GM21526 (cell line): Measurements from ENCODE around the gene TUBGCP3.
A peak's percentile ranks its signal among the peaks of the same experiment; 100 is the strongest.
"Not testable (repeated sequence)": the region's sequence is repeated elsewhere in the genome, so short reads cannot be mapped to it uniquely, and the experiment has no call there.

ENCODE experiments used
- ATAC-seq: cut with Tn5 transposase; IDR thresholded peaks from one replicate; pipeline ENCODE4 v1.9.1; 2021; ENCODE audit warnings: moderate library complexity; ENCODE audit not compliant: unreplicated experiment, low FRiP score

TUBGCP3 gene, protein sequence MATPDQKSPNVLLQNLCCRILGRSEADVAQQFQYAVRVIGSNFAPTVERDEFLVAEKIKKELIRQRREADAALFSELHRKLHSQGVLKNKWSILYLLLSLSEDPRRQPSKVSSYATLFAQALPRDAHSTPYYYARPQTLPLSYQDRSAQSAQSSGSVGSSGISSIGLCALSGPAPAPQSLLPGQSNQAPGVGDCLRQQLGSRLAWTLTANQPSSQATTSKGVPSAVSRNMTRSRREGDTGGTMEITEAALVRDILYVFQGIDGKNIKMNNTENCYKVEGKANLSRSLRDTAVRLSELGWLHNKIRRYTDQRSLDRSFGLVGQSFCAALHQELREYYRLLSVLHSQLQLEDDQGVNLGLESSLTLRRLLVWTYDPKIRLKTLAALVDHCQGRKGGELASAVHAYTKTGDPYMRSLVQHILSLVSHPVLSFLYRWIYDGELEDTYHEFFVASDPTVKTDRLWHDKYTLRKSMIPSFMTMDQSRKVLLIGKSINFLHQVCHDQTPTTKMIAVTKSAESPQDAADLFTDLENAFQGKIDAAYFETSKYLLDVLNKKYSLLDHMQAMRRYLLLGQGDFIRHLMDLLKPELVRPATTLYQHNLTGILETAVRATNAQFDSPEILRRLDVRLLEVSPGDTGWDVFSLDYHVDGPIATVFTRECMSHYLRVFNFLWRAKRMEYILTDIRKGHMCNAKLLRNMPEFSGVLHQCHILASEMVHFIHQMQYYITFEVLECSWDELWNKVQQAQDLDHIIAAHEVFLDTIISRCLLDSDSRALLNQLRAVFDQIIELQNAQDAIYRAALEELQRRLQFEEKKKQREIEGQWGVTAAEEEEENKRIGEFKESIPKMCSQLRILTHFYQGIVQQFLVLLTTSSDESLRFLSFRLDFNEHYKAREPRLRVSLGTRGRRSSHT

DNA sequence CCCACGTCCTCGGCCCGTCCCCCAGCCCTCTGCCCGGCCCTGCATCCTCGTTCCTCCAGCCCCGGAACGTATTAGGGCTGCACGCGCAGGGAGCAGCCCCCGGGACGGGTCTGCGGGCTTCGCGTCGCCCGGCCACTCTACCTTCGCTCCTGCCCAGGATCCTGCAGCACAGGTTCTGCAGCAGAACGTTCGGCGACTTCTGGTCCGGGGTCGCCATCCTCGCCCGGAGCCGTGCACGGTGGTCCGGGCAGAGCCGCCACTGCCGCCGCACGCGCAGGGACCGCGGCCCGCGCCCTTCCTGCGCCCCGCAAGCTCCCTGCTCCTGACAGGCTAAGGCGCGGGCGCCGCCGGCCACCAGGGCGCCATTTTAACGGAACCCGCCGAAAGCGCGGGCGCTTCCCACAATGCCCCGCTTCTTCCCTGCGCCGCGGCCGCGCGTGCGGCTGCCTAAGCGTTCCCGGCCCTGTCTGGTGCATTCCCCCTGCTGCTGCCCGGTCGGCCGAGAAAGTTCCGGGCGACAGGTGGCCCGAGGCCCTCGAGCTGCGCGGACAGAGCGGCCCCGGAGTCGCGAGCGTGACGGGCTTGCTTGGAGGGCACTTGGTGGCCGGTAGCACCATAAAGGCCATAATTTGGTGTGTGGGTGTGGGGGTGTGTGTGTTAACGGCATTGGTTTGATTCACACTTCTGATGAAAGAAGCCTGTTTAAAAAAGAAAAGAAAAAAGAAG, at the start of gene TUBGCP3:
TUBGCP3 (minus strand) TSS at position 390 of the 726 bp plus-strand sequence; CDS start at position 217, 173 bp downstream.
- peak; percentile 75 for ATAC-seq

- no peak for ATAC-seq
These were observed 49.3 kb upstream of the TUBGCP3 start for GRCh38 chr13:112637017-112637801.

DNA sequence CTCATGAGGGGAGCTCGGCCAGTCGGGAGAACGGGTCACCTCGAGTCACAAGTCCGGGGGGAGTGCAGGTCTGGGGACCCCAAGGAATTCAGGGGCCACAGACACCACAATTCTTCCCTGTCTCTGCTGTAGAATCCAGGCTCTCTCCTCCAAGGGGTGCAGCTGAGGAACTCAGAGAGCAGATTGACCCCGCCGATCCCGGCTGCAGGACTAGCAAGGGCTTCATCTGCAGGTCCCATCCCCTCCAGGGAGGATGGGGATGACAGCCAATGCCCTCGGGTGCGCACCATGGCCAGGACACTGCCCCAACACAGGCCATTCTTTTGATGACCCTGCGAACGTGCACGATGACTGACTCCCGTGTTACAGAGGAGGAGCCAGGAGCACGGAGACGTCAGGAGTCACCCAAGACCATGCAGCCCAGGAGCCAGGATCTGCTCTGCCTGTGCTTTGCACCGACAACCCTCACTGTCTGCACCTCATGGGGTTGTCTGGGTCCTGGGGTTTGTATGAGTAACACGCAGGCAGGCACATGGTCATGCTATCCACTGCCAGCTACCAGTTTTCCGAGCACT, 48.5 kb upstream of the TUBGCP3 start:
- ATAC-seq, result no peak

GRCh38 chr13:112635323-112635722, 47.4 kb upstream of the TUBGCP3 start:
- no peak for ATAC-seq

DNA sequence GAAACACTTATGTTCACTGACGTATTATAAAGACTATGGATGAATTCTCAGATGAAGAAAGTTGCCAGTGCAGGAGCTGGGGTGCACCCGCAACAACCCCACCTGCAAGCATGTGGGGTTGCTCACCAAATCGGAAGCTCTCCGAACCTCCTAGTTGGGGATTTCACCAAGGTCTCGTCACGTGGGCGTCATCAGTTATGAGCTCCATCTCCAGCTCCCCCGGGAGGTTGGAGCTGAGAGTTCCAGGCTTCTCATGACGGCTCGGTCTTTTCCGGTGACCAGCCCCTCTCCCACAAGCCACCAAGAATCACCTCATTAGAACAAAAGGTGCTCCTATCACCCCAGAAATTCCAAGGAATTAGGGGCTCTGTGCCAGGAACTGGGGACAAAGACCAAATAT, 46.1 kb upstream of the TUBGCP3 start:
- ATAC-seq, result no peak

- ATAC-seq, result not testable (repeated sequence)
These were observed 42.3 kb upstream of the TUBGCP3 start for GRCh38 chr13:112630226-112630625.

GRCh38 chr13:112629161-112629560, 41.2 kb upstream of the TUBGCP3 start:
- no peak for ATAC-seq

GRCh38 chr13:112627613-112628012, 39.7 kb upstream of the TUBGCP3 start:
- ATAC-seq, result not testable (repeated sequence)

DNA sequence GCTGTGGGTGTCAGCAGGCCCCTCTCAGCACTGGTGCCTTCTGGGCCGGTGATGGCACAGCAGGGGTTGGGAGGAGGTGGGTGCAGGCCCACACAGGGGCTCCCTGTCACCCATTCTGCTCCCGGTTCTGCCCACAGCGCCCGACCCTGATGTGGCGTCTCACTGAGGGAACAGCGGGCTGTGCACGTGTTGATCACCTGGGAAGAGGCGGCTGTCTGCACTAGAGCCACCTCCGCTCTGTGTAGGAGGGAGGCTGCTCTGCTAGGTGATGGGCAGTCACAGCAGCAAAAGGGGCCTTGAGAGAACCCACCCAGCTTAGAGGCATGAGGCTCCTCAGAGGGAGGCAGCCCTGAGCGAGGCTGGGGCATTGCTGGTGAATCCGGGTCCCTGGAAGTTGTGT, 39.2 kb upstream of the TUBGCP3 start:
- ATAC-seq, result no peak

GRCh38 chr13:112626761-112627160, 38.8 kb upstream of the TUBGCP3 start:
- no peak for ATAC-seq

GRCh38 chr13:112626124-112626523, 38.2 kb upstream of the TUBGCP3 start:
- no peak for ATAC-seq

DNA sequence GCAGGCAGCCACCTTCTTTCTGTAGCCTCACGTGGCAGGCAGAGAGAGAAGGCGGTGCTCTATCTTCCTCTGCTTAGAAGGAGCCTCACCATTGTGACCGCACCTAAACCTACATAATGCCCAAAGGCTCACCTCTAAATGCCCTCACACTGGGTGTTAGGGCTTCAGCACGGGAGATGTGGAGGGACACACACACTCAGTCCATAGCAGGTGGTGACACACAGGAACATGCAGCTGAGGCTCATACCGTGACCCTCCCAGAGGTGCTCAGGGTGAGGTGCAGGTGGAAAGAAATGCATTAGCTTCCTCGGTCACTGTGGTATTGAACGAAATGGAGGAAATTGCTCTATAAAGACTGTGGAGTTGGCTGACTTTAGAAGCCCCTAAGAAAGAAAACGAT, 37.7 kb upstream of the TUBGCP3 start:
- ATAC-seq, result no peak

DNA sequence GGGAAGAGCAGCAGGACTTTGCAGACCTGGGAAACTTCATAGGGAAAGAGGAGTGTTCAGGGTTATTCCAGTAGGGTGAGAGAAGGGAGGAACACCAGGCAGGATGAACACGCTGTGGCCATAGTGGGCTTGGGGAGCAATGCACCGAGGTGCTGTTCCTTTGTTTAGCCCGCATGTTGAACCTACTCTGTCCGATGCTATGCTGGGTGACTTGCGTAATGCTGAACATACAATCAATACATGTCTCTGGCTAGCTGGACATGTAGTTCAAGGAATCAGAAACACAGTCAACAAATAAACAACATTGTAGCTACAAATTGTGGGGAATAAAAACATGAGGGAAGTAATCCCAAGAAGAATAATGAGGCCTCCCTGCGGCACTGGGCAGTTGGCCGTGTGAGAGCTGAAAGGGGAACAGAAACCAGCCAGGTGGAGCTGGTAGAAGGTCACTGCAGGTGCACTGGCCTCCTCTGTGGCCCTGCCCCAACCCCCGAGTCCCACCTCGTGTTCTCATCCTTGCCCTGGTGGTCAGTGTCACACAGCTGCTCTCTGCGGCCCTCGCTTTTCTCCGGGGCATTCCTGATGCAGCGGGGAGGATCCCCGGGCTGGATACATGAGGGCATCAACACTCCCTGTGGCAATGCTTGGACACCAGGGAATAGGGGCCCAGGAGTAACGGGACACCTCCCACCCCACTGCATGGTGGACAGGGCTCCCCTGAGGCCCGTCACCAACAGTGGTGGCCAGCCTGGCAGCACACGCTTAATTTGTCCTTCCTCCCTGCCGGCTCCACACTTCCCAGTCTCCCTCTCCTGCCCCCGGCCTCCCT, 36.9 kb upstream of the TUBGCP3 start:
- no peak for ATAC-seq

GRCh38 chr13:112624040-112624439, 36.1 kb upstream of the TUBGCP3 start:
- no peak for ATAC-seq

DNA sequence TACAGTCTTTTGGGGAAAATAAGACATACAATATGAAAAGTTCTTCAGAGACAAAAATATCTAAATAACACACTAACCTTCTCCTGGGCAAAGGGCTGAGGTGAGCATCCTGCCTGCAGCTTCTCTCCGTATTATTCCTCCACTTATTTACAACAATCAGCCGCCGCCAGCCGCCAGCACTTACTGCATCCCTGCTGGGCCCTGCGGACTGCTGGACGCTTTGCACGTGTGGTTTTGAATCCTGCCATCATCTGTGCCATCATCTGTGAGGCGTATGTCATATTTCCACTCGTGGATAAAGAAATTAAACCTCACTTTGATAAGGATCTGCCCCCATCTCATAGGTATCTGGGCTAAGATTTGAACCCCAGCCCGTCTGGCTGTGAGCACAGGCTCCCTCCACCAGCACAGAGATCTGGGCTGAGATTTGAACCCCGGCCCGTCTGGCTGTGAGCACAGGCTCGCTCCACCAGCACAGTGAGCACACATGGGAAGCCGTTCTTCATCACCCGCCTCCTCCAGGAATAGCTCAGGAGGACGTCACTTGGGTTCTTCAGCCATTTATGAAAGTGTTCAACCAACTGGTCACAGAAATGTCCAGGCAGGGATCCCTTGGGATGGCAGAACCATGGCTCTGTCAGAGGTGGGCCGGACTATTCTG, 35.2 kb upstream of the TUBGCP3 start:
- no peak for ATAC-seq

DNA sequence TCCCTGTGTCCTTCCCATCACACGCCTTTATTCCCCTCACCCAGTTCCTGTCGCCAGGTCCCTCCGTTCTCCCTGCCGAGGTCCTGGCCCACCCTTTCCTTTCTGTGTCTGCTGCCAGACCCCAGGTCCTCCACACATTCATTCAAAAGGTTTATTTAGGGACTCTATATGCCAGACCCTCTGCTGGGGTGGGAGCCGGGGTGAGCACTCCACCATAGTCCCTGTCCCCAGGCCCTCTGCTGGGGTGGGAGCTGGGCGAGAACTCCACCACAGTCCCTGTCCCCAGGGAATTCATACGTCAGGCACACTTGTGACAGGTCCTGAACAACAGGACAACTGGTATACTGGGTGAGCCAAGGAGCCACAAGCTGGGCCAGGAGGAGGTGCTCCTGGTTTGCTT, 34.4 kb upstream of the TUBGCP3 start:
- no peak for ATAC-seq

GRCh38 chr13:112619730-112620631, 32.0 kb upstream of the TUBGCP3 start:
- peak; percentile 95 for ATAC-seq
